GM12874 (cell line): ENCODE data around the gene FZD1.

Experiments used
- TF ChIP-seq, protein P1 (sequence below): IDR thresholded peaks from 2 replicates; pipeline ENCODE4 v1.5.1; 2011; ENCODE audit warnings: low read depth, mild to moderate bottlenecking, control low read depth, low read length, moderate library complexity; ENCODE audit not compliant: insufficient read depth

The FZD1 gene

DNA sequence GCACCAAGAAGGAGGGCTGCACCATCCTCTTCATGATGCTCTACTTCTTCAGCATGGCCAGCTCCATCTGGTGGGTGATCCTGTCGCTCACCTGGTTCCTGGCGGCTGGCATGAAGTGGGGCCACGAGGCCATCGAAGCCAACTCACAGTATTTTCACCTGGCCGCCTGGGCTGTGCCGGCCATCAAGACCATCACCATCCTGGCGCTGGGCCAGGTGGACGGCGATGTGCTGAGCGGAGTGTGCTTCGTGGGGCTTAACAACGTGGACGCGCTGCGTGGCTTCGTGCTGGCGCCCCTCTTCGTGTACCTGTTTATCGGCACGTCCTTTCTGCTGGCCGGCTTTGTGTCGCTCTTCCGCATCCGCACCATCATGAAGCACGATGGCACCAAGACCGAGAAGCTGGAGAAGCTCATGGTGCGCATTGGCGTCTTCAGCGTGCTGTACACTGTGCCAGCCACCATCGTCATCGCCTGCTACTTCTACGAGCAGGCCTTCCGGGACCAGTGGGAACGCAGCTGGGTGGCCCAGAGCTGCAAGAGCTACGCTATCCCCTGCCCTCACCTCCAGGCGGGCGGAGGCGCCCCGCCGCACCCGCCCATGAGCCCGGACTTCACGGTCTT, 1.9 kb downstream of the FZD1 start:
- TF ChIP-seq, protein P1, sequence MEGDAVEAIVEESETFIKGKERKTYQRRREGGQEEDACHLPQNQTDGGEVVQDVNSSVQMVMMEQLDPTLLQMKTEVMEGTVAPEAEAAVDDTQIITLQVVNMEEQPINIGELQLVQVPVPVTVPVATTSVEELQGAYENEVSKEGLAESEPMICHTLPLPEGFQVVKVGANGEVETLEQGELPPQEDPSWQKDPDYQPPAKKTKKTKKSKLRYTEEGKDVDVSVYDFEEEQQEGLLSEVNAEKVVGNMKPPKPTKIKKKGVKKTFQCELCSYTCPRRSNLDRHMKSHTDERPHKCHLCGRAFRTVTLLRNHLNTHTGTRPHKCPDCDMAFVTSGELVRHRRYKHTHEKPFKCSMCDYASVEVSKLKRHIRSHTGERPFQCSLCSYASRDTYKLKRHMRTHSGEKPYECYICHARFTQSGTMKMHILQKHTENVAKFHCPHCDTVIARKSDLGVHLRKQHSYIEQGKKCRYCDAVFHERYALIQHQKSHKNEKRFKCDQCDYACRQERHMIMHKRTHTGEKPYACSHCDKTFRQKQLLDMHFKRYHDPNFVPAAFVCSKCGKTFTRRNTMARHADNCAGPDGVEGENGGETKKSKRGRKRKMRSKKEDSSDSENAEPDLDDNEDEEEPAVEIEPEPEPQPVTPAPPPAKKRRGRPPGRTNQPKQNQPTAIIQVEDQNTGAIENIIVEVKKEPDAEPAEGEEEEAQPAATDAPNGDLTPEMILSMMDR, result no peak

DNA sequence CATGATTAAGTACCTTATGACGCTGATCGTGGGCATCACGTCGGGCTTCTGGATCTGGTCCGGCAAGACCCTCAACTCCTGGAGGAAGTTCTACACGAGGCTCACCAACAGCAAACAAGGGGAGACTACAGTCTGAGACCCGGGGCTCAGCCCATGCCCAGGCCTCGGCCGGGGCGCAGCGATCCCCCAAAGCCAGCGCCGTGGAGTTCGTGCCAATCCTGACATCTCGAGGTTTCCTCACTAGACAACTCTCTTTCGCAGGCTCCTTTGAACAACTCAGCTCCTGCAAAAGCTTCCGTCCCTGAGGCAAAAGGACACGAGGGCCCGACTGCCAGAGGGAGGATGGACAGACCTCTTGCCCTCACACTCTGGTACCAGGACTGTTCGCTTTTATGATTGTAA, 2.5 kb downstream of the FZD1 start:
- TF ChIP-seq, protein P1, result no peak

DNA sequence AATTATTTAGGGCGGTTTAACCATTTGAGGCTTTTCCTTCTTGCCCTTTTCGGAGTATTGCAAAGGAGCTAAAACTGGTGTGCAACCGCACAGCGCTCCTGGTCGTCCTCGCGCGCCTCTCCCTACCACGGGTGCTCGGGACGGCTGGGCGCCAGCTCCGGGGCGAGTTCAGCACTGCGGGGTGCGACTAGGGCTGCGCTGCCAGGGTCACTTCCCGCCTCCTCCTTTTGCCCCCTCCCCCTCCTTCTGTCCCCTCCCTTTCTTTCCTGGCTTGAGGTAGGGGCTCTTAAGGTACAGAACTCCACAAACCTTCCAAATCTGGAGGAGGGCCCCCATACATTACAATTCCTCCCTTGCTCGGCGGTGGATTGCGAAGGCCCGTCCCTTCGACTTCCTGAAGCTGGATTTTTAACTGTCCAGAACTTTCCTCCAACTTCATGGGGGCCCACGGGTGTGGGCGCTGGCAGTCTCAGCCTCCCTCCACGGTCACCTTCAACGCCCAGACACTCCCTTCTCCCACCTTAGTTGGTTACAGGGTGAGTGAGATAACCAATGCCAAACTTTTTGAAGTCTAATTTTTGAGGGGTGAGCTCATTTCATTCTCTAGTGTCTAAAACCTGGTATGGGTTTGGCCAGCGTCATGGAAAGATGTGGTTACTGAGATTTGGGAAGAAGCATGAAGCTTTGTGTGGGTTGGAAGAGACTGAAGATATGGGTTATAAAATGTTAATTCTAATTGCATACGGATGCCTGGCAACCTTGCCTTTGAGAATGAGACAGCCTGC, 3.1 kb downstream of the FZD1 start:
- TF ChIP-seq, protein P1, result no peak

DNA sequence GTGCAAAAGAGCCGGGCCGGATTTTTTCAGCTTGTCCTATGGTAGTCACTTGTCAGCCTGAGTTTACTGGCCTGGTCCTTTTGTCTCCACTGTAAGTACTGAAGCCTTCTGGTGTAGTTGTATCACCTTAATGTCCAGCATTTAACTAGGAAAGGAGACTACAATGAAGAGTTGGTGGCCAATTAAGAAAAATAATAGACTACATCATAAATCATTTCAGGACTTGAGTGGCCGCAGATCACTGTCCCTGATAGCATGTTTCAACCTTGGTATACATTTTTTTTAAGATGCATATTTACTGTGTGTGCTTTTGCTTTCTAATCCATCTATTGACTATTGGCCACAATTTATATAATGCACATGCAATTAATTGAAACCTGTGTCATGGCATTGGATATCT, 6.1 kb downstream of the FZD1 start:
- TF ChIP-seq, protein P1, result no peak

DNA sequence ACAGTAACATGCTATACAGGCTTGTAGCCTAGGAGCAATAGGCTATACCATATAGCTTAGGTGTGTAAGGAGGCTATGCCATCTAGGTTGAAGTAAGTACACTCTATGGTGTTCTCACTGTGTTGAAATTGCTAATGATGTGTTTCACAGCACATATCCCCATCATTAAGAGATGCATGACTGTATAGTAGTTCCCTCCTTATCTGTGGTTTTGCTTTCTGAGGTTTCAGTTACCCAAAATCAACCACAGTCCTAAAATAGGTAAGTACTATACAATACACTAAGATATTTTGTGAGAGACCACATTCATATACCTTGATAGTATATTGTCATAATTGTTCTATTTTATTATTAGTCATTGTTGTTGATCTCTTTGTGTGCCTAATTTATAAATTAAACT, 12.7 kb downstream of the FZD1 start:
- TF ChIP-seq, protein P1, result no peak

DNA sequence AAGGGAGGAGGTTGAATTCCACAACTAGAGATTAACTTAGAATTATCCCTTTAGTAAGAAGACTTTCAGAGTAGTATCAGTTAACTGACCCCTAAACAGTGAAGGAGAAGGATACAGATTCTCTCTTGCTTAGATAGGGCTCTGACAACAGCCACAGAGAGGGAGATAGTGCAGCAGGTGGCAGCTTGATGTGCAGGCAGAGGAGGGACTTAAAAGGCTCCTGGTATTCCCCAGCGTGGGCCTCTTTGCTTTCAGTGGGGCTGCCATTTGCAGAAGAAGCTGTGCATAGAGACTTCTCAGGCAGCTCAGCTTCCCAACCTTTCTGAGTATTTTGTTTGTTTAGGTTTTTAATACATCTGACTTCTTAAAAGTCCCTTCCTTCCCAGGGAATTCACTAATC, 16.0 kb downstream of the FZD1 start:
- TF ChIP-seq, protein P1, result no peak

DNA sequence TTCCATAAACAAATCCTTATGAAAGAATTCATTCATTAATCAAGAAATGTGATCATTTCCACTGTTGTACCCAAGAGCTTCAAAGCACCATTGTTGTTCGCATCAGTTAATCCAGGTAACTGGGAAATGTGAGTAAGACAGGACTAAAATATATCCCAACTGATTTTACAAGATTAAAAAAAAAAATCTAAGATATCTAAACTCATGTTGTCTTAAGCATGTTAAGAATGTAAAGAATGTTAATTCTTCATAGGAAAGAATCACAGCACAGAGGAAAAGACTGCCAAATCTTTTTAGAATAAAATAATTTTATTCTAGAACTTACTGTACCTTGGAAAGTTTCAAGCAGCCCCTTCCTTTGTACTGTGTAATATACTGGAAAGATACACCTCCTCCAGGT, 16.4 kb downstream of the FZD1 start:
- TF ChIP-seq, protein P1, result no peak
